ENCODE measurements around the gene KIAA0513. TPM values are rescaled to one million over a fixed set of nuclear protein-coding genes. Genes with fewer than 3 reads are reported as not detected.

KIAA0513 gene
- total RNA-seq, 1 donor, result 26.3 TPM

- H3K4me3 ChIP-seq (ENCODE audit: low read depth, low read length), result no peak overlapping the region
- TF ChIP-seq CTCF (IDR thresholded peaks at IDR 0.05; ENCODE audit: insufficient read depth, low read depth, low read length), result no peak
- DNase-seq (ENCODE audit: low read depth), result peak; percentile 22
Measured at GRCh38 chr16:85098565-85098964, 71.0 kb downstream of the KIAA0513 start.

- no peak for DNase-seq (ENCODE audit: low read depth)
- H3K4me3 ChIP-seq (ENCODE audit: low read depth, low read length), result no peak overlapping the region
- TF ChIP-seq CTCF (IDR thresholded peaks at IDR 0.05; ENCODE audit: insufficient read depth, low read depth, low read length), result no peak
Measured at GRCh38 chr16:85100265-85100664, 72.7 kb downstream of the KIAA0513 start.

GRCh38 chr16:85101956-85102630 is 74.5 kb downstream of the KIAA0513 start:
- TF ChIP-seq CTCF (IDR thresholded peaks at IDR 0.05; ENCODE audit: insufficient read depth, low read depth, low read length), result no peak
- DNase-seq (ENCODE audit: low read depth), result no peak
- no peak overlapping the region for H3K4me3 ChIP-seq (ENCODE audit: low read depth, low read length)

GRCh38 chr16:85103114-85104079 is 75.8 kb downstream of the KIAA0513 start:
- TF ChIP-seq CTCF (IDR thresholded peaks at IDR 0.05; ENCODE audit: insufficient read depth, low read depth, low read length), result no peak
- no peak overlapping the region for H3K4me3 ChIP-seq (ENCODE audit: low read depth, low read length)
- DNase-seq (ENCODE audit: low read depth), result no peak

GRCh38 chr16:85104147-85104546 is 76.6 kb downstream of the KIAA0513 start:
- peak; percentile 4 for TF ChIP-seq CTCF (IDR thresholded peaks at IDR 0.05; ENCODE audit: insufficient read depth, low read depth, low read length)
- no peak for DNase-seq (ENCODE audit: low read depth)

GRCh38 chr16:85104821-85105391 is 77.3 kb downstream of the KIAA0513 start:
- DNase-seq (ENCODE audit: low read depth), result no peak
- no peak for TF ChIP-seq CTCF (IDR thresholded peaks at IDR 0.05; ENCODE audit: insufficient read depth, low read depth, low read length)
- H3K4me3 ChIP-seq (ENCODE audit: low read depth, low read length), result no peak overlapping the region

More at GRCh38 chr16:85104147-85104546, 76.6 kb downstream of the KIAA0513 start:
- H3K4me3 ChIP-seq (ENCODE audit: low read depth, low read length), result no peak overlapping the region

Measured in fibroblast of villous mesenchyme (primary cell).